Stimulated activated naive B cell treated with anti-CD40 and anti-IgM and Interleukin-4, amounts not matched to agents 10 μg/mL and 1 μg/mL and 100 μg/mL, for 72 hours (primary cell): ENCODE results near the gene NLRP7.
"Not testable (repeated sequence)": the region's sequence is repeated elsewhere in the genome, so short reads cannot be mapped to it uniquely, and the experiment has no call there.

Source experiments
- ATAC-seq, 2 donors: fragments of 150-1000 bp; cut with Tn5 transposase; replicated peaks; 2 replicates each; pipeline ENCODE4 v1.10.0; 2021; ENCODE audit warnings: moderate library complexity in 1 of 2
- DNase-seq: peaks from one replicate; pipeline ENCODE4 v3.0.0; 2021
- H3K27ac Mint-ChIP-seq: one replicate; pipeline ENCODE4 v1.8.0; 2022; ENCODE audit warnings: mild to moderate bottlenecking, mixed read lengths
- H3K27me3 Mint-ChIP-seq, 2 donors: one replicate each; pipeline ENCODE4 v1.8.0; 2022; ENCODE audit warnings: mixed read lengths in 2 of 2
- H3K36me3 Mint-ChIP-seq, 2 donors: one replicate each; pipeline ENCODE4 v1.8.0; 2022; ENCODE audit warnings: mixed read lengths in 2 of 2, mild to moderate bottlenecking in 1 of 2
- H3K4me1 Mint-ChIP-seq, 2 donors: one replicate each; pipeline ENCODE4 v1.8.0; 2022; ENCODE audit warnings: mixed read lengths in 2 of 2, mild to moderate bottlenecking in 1 of 2
- H3K4me3 Mint-ChIP-seq, 2 donors: one replicate each; pipeline ENCODE4 v1.8.0; 2022; ENCODE audit warnings: mild to moderate bottlenecking in 2 of 2, mixed read lengths in 2 of 2, moderate library complexity in 1 of 2
- H3K9me3 Mint-ChIP-seq, 2 donors: one replicate each; pipeline ENCODE4 v1.8.0; 2022; ENCODE audit warnings: mixed read lengths in 2 of 2, mild to moderate bottlenecking in 1 of 2

NLRP7 gene

GRCh38 chr19:54949412-54949811 is 2.1 kb upstream of the NLRP7 start:
- DNase-seq: no peak
- H3K27ac Mint-ChIP-seq: no peak overlapping the region
- H3K9me3 Mint-ChIP-seq: no peaks in the 10 kb centered on the region
- H3K4me3 Mint-ChIP-seq: no peak overlapping the region
- peak; percentile 65 to 87 for ATAC-seq
- peaks cover 10% of the 10 kb centered on the region in 2 donors for H3K27me3 Mint-ChIP-seq
- H3K4me1 Mint-ChIP-seq: peaks cover 7 to 22% of the 10 kb centered on the region in 2 donors
- H3K36me3 Mint-ChIP-seq: no peaks in the 10 kb centered on the region

- H3K27me3 Mint-ChIP-seq: peaks cover 16 to 25% of the 10 kb centered on the region in 2 donors
- not testable (repeated sequence) for ATAC-seq, H3K27ac Mint-ChIP-seq, H3K36me3 Mint-ChIP-seq, H3K4me1 Mint-ChIP-seq, H3K9me3 Mint-ChIP-seq, DNase-seq, H3K4me3 Mint-ChIP-seq
Observed at GRCh38 chr19:54943772-54944361, 3.5 kb downstream of the NLRP7 start.

- not testable (repeated sequence) for ATAC-seq, H3K4me3 Mint-ChIP-seq, H3K27ac Mint-ChIP-seq, H3K36me3 Mint-ChIP-seq, DNase-seq, H3K9me3 Mint-ChIP-seq
- Mint-ChIP-seq H3K27me3 (peaks cover 20 to 43% of the 10 kb centered on the region in 2 donors), H3K4me1 (peaks cover 4 to 10% of the 10 kb centered on the region in 2 donors)
Observed at GRCh38 chr19:54939538-54939937, 7.8 kb downstream of the NLRP7 start.

- DNase-seq (no peak), ATAC-seq (no peak)
- Mint-ChIP-seq H3K27me3 (peaks cover 20 to 43% of the 10 kb centered on the region in 2 donors), H3K27ac (no peak overlapping the region), H3K36me3 (no peaks in the 10 kb centered on the region), H3K4me3 (no peak overlapping the region), H3K4me1 (peaks cover 4 to 10% of the 10 kb centered on the region in 2 donors), H3K9me3 (no peaks in the 10 kb centered on the region)
Observed at GRCh38 chr19:54938906-54939305, 8.4 kb downstream of the NLRP7 start.

- no peak overlapping the region for H3K4me3 Mint-ChIP-seq
- peak; percentile 33 for DNase-seq
Observed at GRCh38 chr19:54937926-54938325, 9.4 kb downstream of the NLRP7 start.

GRCh38 chr19:54928299-54928698 is 19.0 kb downstream of the NLRP7 start:
- Mint-ChIP-seq H3K4me3 (no peak overlapping the region), H3K9me3 (peaks cover 6 to 11% of the 10 kb centered on the region in 2 donors), H3K27ac (no peak overlapping the region), H3K4me1 (no peaks in the 10 kb centered on the region), H3K27me3 (peaks cover 8 to 20% of the 10 kb centered on the region in 2 donors), H3K36me3 (peaks cover 3 to 5% of the 10 kb centered on the region in 2 donors)
- DNase-seq: no peak
- no peak for ATAC-seq

More at GRCh38 chr19:54937926-54938325, 9.4 kb downstream of the NLRP7 start:
- Mint-ChIP-seq H3K4me1 (peaks cover 4 to 10% of the 10 kb centered on the region in 2 donors), H3K27ac (no peak overlapping the region), H3K9me3 (no peaks in the 10 kb centered on the region), H3K36me3 (no peaks in the 10 kb centered on the region), H3K27me3 (peaks cover 24 to 51% of the 10 kb centered on the region in 2 donors)
- peak; percentile 88 to 97 for ATAC-seq

- no peak overlapping the region for H3K4me3 Mint-ChIP-seq
- peaks cover 0 to 1% of the 10 kb centered on the region in 2 donors for H3K4me1 Mint-ChIP-seq
- peaks cover 16 to 34% of the 10 kb centered on the region in 2 donors for H3K27me3 Mint-ChIP-seq
- no peak overlapping the region for H3K27ac Mint-ChIP-seq
- H3K36me3 Mint-ChIP-seq: peaks cover under 1 to 2% of the 10 kb centered on the region in 2 donors
- no peak for ATAC-seq
- DNase-seq: no peak
- peaks cover 3 to 5% of the 10 kb centered on the region in 2 donors for H3K9me3 Mint-ChIP-seq
Observed at GRCh38 chr19:54923276-54923675, 24.1 kb downstream of the NLRP7 start.

GRCh38 chr19:54921082-54921481 is 26.2 kb downstream of the NLRP7 start:
- Mint-ChIP-seq H3K9me3 (peaks cover 0 to 2% of the 10 kb centered on the region in 2 donors), H3K27me3 (peaks cover 22 to 46% of the 10 kb centered on the region in 2 donors), H3K4me1 (peaks cover 5 to 7% of the 10 kb centered on the region in 2 donors), H3K4me3 (no peak overlapping the region), H3K36me3 (no peaks in the 10 kb centered on the region), H3K27ac (no peak overlapping the region)
- no peak for ATAC-seq
- no peak for DNase-seq

- H3K36me3 Mint-ChIP-seq, H3K4me3 Mint-ChIP-seq, H3K9me3 Mint-ChIP-seq, DNase-seq, H3K27ac Mint-ChIP-seq, H3K4me1 Mint-ChIP-seq, ATAC-seq: not testable (repeated sequence)
- peaks cover 28 to 43% of the 10 kb centered on the region in 2 donors for H3K27me3 Mint-ChIP-seq
Observed at GRCh38 chr19:54919646-54920563, 27.4 kb downstream of the NLRP7 start.

- Mint-ChIP-seq H3K4me1 (peaks cover 5 to 7% of the 10 kb centered on the region in 2 donors), H3K36me3 (no peaks in the 10 kb centered on the region), H3K4me3 (no peak overlapping the region), H3K27me3 (peaks cover 29 to 43% of the 10 kb centered on the region in 2 donors), H3K9me3 (no peaks in the 10 kb centered on the region), H3K27ac (no peak overlapping the region)
- ATAC-seq (no peak), DNase-seq (no peak)
Observed at GRCh38 chr19:54918499-54918898, 28.8 kb downstream of the NLRP7 start.

GRCh38 chr19:54916822-54917221 is 30.5 kb downstream of the NLRP7 start:
- H3K27me3 Mint-ChIP-seq: peaks cover 29 to 34% of the 10 kb centered on the region in 2 donors
- H3K36me3 Mint-ChIP-seq: no peaks in the 10 kb centered on the region
- no peak for DNase-seq
- peaks cover 5 to 7% of the 10 kb centered on the region in 2 donors for H3K4me1 Mint-ChIP-seq
- H3K27ac Mint-ChIP-seq: no peak overlapping the region
- H3K9me3 Mint-ChIP-seq: no peaks in the 10 kb centered on the region
- peak overlapping the region in 1 of 2 donors; percentile 25 for H3K4me3 Mint-ChIP-seq
- ATAC-seq: peak; percentile 31 to 42

- not testable (repeated sequence) for H3K4me1 Mint-ChIP-seq, DNase-seq, ATAC-seq, H3K4me3 Mint-ChIP-seq, H3K36me3 Mint-ChIP-seq, H3K27ac Mint-ChIP-seq, H3K9me3 Mint-ChIP-seq
- H3K27me3 Mint-ChIP-seq: peaks cover 23 to 36% of the 10 kb centered on the region in 2 donors
Observed at GRCh38 chr19:54907899-54908298, 39.4 kb downstream of the NLRP7 start.

- no peak overlapping the region for H3K27ac Mint-ChIP-seq
- ATAC-seq (no peak), DNase-seq (no peak)
- H3K27me3 Mint-ChIP-seq: peaks cover 20 to 29% of the 10 kb centered on the region in 2 donors
- H3K9me3 Mint-ChIP-seq: no peaks in the 10 kb centered on the region
- no peaks in the 10 kb centered on the region for H3K4me1 Mint-ChIP-seq
- no peaks in the 10 kb centered on the region for H3K36me3 Mint-ChIP-seq
- no peak overlapping the region for H3K4me3 Mint-ChIP-seq
Observed at GRCh38 chr19:54906819-54907218, 40.5 kb downstream of the NLRP7 start.

GRCh38 chr19:54905803-54906511 is 41.4 kb downstream of the NLRP7 start, which contains the start of gene NCR1:
TSS of gene NCR1 (plus strand) at chr19:54906148. CDS start at chr19:54906188, 40 bp downstream.
- no peak for ATAC-seq
- no peak within 1 kb of the TSS for H3K4me3 Mint-ChIP-seq
- no peaks in the 10 kb centered on the region for H3K36me3 Mint-ChIP-seq
- no peaks in the 10 kb centered on the region for H3K4me1 Mint-ChIP-seq
- peaks cover 14 to 28% of the 10 kb centered on the region in 2 donors for H3K27me3 Mint-ChIP-seq
- no peak for DNase-seq
- H3K27ac Mint-ChIP-seq: no peak within 1 kb of the TSS
- H3K9me3 Mint-ChIP-seq: no peaks in the 10 kb centered on the region
